ENCODE results near the gene ZNF521.

Gene ZNF521

DNA sequence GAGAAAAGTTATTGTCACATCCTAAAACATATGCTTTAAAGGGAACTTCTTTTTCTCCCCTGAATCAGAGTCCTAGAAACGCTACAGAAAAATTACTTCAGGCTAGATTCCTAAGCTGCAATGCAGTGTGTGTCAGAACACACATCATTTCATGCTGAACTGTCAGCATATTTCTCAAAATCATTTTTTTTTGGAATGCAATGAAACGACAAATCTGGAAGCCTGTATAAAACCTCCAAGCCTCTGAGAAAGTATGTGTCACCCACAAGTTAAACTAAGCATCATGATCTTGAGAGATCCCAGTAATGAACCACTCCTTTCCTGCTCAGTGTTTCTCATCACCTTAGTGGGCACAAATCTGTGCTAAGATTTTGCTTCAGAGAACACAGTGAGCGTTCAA, 276.2 kb downstream of the ZNF521 start:
- no peak for DNase-seq (ENCODE audit: low read depth in 2 of 2)

DNA sequence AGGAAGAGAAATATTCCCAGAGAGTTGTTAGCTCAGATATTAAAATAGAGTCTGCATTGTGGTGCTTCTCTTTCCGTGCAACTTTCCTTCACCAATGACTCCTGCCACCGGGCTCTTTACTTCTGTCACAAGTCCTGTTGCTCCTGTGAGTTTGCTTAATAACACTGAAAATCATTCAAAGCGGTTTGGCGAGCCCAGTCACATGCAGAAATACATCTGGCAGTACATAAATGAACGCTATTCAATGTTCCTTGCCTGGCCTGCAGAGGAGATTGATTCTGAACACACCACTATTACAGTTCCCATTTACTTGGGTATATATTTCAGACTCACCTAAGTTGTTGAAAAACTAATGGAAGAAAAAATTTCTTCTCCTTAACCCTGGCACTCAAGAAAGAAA, 276.6 kb downstream of the ZNF521 start:
- DNase-seq (ENCODE audit: low read depth in 2 of 2): no peak

DNA sequence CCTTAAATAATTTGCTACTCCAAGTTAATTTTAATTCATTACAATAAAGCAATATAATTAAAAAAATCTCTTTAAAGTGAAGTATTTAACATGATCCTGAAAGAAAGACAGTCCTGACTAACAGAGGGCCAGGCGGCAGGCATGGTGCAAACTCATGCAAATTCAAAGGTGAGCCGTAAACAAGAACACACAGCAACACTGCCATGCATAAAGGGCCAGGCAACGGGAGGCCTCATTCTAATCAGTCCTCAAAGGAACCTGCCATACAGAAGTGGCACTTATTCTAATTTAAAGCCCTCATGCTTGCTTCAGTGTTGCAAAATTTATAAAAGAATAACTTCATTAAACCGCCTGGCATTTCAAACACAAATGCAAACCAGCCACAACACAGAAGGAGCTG, 277.0 kb downstream of the ZNF521 start:
- no peak for DNase-seq (ENCODE audit: low read depth in 2 of 2)

DNA sequence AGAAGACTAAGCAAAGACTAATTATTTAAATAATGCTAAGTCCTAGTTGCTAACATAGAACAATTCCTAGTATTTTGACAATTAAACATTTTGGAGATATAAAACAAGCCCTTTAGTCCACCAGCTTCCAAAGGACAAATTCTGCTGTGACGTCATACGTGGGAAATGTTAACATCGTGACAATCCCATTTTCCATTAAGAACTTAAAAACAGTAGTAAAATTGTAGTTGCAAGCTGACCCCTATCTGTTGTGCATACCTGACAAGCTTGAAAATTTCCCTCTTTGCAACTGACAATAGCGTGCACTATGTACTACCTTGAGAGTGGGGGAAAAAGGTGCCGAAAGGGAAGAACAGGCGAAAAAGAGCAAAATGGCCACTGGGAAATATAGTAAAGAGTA, 279.8 kb downstream of the ZNF521 start:
- DNase-seq (ENCODE audit: low read depth in 2 of 2): no peak

DNA sequence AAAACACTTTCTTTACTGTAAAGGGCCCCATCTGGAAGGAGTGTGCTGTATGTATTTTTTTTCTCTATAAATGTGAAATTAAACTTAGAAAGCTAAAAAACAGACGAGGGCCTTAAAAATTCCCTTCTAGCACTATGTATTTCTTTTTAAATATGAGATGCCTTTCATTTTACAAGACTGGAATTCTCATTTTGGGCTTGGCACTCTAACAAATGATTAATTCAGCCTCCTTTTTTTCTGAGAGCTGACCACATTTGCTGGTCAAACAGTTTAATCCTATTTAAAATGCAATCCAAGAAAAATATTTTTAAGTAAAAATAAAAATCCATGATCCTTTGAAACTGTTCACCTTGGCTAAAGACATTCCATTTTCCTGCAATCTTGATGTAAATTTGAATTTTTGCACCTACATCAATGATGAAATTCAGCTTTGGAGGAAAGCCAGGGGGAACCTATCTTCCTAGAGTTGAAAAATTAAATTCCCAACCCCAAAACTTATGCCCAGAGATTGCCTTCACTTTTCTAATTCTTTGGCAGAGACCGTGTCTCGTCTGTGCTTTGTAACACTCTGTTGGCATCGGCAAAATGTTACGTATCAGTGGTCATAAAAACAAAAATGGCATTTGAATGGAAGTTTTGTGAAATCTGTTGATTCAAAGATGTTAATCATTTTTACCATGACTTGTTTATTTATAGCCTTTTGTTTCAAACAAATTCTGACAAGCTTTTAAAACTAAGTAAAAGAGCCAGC, 284.5 kb downstream of the ZNF521 start:
- DNase-seq (ENCODE audit: low read depth in 2 of 2): no peak

DNA sequence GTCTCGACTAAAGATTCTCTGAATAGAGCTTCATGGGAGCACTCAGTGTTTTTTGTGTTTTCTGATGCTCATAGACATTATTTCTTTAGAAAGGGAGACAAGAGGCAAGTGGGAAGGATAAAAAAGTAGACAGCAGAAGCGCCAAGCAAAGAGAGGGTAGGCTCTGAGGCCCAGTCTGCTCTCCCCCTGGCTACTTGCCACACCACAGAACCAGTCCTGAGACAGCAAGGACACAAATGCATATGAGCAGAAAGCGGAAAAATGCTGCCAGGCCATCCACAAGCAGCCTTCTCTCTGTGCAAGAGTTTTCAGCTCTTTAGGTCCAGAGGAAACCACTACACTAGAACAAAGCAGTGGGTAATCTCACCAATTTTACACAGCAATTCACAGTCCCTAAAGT, 285.4 kb downstream of the ZNF521 start:
- no peak for DNase-seq (ENCODE audit: low read depth in 2 of 2)

DNA sequence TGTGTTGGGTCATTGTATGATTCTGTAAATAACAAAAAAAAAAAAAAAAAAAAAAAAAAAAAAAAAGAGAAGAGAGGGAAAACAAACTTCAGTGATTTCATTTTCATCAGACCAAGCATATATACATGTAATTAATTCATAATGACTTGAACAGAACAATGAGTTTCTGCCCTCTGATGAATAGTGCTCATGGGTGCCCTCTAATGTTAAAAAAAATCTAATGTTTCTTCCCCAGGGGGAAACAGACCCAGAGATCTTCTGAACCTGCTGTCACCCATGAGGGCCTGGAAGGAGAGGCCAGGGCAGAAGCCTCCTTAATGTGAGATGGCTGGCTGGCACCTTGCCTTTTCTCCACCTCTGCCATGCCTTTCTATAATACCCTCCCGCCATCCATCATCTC, 289.2 kb downstream of the ZNF521 start:
- DNase-seq (ENCODE audit: low read depth in 2 of 2): no peak

DNA sequence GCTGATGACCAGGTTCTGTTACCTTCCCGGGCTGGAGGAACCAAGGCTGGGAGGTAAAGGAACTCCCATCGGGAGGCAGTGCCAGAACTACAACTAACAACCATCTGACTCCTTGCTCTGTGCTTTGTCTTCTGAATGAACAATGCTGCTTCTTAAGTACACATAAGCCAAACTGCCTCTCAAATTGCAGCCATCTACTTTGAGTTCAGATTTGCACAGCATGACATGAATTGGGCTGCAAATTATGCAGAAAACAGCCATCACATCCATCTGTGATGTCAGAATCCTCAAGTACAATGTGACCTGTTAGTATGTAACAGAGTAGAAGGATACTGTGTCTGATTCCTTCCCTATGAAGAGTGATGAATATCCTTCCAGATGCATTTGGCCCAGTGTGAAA, 290.6 kb downstream of the ZNF521 start:
- DNase-seq (ENCODE audit: low read depth in 2 of 2): no peak

DNA sequence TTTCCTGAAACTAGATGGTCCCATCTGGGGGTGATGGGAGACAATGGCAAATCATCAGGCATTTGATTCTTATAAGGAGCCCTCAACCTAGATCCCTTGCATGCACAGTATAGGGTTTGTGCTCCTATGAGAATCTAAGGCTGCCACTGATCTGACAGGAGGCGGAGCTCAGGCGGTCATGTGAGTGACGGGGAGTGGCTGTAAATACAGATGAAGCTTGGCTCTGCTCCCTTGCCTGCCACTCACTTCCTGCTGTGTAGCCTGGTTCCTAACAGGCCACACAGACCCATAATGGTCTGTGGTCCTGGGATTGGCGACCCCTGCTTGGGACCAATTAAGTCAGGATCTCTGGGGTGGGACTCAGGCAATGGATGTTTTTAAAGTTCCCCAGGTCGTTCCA, 293.4 kb downstream of the ZNF521 start:
- DNase-seq (ENCODE audit: low read depth in 2 of 2): no peak

DNA sequence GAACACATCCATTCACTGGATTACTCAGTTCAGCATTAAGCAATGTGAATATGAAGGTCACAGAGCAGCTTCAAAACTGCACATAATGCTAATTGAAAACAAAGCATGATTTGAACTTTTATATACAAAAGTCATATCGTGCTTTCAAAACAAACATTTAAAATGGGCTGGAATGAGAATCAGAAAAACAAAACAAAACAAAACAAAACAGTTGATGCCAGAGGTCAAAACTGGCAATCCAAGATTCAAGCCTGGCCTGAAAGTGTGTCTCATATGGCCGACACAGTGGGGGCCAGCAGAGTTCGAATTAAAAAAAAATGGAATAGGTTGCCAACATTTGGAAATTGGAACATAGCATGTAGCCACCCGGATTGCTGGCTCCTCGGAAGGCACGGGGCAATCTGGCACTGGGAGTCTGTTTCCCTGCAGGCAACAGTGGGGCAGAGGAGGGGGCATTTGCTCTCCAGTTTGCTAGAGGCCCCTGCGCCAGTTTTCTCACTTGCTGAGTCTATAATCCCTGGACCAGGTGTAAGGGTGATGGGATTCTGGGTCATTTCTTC, 294.4 kb downstream of the ZNF521 start:
- no peak for DNase-seq (ENCODE audit: low read depth in 2 of 2)

DNA sequence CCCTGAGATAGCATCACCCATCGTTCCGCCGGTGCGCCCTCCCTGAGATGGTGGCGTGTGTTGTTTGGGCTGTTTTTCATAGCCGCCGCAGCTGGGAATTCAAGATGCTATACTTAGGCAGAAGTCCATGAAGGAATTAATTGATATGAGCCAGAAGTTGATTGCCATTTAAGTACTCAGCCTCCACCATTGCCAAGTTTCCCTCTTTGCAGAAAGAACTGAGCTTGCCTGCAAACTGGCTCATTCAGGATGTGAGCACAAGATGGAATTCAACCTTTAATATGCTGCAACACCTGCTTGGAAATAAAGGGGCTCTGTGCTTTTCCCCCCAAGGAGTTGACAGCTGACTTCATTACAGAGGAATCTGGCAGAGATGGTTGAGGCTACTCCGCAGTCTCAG, 295.5 kb downstream of the ZNF521 start:
- no peak for DNase-seq (ENCODE audit: low read depth in 2 of 2)

DNA sequence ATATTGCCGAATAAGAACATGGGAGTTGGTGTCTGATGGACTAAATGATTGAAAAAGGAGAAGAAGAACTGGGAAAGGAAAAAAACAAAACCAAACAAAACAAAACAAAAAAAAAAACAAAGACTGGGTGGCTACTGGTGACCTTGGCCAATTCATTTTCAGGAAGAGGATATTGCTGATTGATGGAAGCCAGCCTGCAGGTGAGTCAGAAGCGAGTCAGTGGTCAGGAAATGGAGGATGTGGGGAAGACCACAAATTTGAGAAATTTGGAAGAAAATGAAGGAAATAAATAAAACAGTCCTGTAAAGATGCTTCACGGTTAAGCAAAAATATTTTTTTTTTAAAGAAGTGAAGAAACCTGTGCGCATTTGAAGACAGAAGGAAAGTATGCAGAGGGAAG, 296.9 kb downstream of the ZNF521 start:
- no peak for DNase-seq (ENCODE audit: low read depth in 2 of 2)

DNA sequence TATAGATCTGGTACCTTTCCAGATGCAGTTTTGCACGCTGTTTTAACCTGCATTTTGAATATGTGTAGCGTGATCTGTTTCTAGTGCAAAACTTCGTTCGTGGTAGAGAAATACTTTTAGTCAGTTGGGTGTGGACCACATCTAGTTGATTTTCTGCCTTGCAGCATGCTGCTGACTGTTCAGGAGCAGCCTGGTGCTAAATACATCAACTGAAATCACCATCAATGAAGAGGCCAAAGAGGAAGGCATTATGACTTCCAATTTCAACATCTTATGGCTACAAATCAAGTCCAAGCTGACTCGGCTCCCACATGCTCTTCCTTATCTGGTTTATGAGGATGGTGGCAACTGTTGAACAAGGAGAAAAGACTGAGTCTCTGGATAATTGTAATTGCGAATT, 298.5 kb downstream of the ZNF521 start:
- DNase-seq (ENCODE audit: low read depth in 2 of 2): no peak

DNA sequence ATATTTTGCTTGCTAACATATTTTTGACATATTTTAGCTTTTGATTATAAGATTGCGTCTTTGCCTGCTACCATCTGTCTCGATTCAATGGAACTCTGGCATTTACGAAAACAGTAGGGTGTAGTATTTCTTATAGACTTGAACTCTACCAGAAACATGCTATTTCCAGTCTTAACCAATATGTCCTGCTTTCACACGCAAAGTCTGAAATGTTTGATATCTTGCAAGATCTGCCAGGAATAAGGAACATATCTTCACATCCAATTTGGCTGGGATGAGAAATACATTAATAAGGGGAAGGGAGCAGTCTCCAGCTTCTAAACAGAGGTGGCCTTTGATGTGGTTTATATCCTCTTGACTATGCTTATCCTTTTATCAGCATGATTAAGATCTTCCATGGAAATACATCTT, 299.4 kb downstream of the ZNF521 start:
- DNase-seq (ENCODE audit: low read depth in 2 of 2): no peak

DNA sequence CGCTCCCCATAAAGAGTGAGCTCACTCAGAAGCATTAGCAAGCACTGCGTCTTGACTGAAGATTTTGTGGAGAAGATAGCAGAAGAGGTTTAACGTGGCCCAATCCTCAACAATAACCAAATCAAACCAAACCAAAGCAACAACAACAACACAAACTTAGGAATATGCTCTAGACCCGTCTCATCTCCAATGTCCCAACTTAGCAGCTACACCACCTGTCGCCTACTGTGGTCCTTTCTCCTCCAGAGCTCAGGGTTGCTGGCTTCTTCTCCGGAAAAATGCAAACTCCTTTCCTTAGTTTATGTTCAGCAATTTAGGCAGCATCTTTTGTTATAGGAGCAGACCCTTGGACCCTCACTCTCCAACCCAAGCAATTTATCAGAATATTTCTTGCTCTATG, 301.4 kb downstream of the ZNF521 start:
- DNase-seq (ENCODE audit: low read depth in 2 of 2): no peak

DNA sequence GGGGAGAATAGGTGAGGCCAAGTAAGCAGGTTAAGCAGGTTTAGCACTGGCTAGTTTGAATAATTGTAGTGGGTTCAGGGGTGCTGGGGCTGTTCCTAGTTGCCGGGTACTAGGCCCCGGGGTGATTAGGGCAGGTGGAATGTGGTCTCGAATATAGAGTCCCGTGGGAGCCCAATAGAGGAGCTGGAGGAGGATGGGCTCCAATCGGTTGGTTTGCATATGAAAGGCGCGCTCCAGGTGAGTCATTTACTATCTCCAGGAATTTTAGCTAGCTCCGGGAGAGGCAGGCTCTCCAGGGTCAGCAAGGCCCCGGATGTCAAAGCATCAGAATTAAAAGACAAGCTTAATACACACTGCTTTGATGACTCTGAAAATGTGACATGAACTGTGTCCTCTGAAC, 304.0 kb downstream of the ZNF521 start:
- no peak for DNase-seq (ENCODE audit: low read depth in 2 of 2)

DNA sequence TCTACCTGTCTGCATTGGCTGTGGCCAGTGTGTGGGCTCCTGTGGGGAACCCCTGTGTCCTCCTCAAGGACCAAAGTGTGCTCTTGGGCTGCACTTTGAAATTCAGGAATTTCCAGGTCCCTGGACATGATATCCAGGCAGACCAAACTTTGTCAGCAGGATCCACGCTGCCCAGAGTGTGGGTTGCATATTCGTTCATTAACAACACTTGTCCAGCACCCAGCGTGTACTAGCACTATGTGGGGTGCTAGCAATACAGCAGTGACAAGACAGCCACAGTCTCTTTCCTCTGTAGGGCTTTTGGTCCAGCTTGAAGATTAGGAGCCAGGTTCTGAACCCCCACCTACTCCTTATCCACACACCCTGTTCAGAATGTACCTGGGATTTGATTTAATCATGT, 304.5 kb downstream of the ZNF521 start:
- no peak for DNase-seq (ENCODE audit: low read depth in 2 of 2)

DNA sequence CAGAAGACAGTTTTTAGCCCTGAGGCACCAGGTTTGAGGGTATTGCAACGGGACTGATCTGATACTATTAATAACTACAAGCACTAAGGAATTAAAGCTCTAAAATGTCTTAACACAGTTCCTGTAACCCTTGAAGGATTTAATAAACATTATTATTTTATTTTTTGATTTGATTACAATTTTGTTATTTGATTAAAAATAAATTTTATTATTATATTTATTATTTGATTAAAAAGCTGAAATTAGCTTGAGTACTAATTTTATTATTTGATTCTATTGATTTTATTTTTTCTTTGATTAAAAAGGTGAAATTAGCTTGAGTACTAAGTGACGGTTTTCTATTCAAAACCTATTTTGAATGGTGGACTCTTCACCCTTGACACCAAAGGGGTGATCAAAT, 307.3 kb downstream of the ZNF521 start:
- no peak for DNase-seq (ENCODE audit: low read depth in 2 of 2)

DNA sequence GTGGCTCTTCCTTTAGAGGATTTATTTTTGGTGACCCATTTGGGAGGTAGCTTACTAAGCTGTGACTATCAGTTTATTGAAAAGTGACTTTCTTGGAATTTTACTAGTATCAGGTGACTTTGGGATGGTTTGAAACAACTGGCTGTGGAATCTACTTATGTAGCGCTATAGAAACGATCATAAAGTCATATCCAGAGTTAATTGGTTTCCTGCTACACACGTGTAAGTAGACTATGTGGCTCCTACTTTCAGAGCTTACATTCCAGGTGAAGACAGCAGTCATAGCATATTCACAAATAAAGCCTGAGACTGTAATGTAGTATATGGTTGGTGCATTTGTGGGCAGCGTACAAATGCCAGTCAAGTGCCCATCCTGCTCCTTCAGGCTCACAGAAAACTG, 308.9 kb downstream of the ZNF521 start:
- no peak for DNase-seq (ENCODE audit: low read depth in 2 of 2)

DNA sequence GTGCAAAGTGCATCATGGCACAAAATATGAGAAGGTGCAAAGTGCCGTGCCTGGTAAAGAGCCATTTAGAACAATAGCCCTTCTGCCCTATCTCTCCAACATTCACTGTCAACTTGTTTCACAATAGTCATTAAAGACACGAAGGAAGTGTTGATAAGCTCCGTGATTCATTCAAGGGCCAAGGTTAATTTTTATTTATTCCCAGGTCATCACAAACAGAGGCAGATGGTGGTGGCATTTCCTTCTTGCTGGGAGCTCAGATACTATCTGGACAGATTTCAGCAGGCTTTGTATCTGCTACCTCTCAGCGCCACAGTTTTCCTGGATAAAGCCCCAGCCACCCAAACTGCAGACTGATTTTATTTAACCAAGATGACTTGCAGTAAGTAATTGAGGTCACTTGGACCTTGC, 309.3 kb downstream of the ZNF521 start:
- no peak for DNase-seq (ENCODE audit: low read depth in 2 of 2)

DNA sequence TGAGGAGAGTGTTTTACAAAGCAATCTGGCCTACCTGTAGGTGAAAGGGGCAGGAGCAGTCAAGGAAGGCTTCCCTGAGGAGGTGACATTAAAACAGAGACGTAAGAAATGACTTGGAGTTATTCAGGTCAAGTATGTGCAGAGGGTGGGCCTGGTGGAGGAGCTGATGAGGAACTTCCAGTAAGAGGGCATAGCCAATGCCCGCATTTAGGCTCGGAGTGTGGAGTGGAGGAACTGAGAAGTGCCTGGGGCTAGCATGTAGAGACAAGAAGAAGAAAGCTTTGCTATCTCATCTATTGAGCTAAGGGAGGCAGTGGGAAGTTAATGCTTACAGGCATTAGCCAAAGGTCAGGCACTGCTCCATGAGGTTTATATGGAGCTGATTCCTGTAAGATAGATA, 312.2 kb downstream of the ZNF521 start:
- no peak for DNase-seq (ENCODE audit: low read depth in 2 of 2)

DNA sequence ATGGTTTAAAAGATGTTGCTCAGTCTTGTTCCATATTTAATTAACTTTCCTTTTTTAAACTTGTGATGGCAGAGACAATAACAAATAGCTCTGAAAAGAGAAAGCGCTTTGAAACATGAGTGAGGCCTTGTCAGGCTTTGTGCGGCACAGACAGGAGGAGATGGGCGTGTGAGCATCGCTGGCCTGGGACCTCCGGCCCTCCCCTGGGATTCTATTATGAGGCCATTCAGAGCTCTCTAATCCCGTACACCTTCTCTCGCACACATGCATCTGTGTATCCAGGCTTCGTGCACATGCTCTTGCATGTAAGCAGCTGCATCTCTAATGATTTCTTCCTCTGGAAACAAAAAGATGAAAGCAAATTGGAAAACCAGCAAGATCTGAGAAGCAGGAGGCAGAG, 313.7 kb downstream of the ZNF521 start:
- DNase-seq (ENCODE audit: low read depth in 2 of 2): no peak

DNA sequence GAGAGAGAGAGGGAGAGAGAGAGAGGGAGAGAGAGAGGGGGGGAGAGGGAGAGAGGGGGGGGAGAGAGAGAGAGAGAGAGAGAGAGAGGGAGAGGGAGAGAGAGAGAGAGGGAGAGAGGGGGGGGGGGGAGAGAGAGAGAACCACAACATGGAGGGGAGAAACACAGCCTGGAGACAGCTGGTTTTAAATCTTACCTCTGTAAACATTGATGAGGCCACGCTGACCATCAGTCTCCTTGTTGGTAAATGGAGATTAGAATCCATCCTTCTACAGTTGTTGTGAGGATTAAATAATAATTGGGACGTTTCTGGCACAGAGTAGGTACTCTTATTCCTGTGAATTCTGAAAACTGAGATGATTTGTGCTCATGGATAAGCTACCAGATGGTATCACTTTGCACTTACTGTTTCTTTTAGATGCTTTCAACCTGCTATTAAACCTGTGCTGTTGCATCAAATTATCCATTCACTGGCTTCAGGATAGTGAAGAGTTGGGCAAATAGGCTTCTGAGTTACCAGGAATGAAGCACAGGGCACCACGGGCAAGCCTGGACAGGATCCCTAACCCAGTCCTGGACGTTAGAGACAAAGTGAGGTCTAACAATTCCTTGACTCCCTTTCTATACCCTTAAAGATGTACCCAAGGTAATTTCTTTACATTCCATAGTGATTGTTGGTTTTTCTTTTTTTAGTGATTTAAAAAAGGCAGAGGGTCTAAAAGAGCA, 318.1 kb downstream of the ZNF521 start:
- no peak for DNase-seq (ENCODE audit: low read depth in 2 of 2)

All from stimulated activated CD8-positive, alpha-beta memory T cell treated with anti-CD3 and anti-CD28 coated beads, Interleukin-2, amount 100 ng/mL, for 1 hour (primary cell).